ENCODE data around the gene SLC36A4. TPM values are rescaled to one million over a fixed set of nuclear protein-coding genes. Genes with fewer than 3 reads are reported as not detected.

Gene SLC36A4
- total and polyA plus RNA-seq, 2 of the 13 experiments (the other 11 are each of a cell fraction or from before 2014, with no cell fraction given): 7.3 to 9.5 TPM

DNA sequence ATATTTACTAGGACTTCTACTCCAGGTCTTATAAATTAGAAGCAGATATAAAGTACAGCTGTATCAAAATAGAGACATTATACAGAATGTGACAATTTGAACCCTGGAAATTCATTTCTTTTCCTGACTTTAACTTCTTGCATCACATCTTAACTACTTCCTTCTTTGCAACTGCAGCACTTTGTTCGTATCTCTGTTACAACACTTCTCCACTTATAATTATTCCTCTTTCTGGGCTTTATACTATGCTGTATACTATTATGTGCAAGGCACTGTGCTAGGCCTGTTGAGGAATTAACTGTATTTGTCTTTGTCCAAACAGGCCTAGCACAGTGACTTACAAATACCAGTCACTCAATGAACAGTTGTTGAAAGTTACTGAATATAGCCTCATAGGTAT lies 1.8 kb upstream of the SLC36A4 start (continued):
- TF ChIP-seq ZNF280B (CRISPR knock-in tag; IDR thresholded peaks at IDR 0.05; ENCODE audit: borderline replicate concordance): no peak

DNA sequence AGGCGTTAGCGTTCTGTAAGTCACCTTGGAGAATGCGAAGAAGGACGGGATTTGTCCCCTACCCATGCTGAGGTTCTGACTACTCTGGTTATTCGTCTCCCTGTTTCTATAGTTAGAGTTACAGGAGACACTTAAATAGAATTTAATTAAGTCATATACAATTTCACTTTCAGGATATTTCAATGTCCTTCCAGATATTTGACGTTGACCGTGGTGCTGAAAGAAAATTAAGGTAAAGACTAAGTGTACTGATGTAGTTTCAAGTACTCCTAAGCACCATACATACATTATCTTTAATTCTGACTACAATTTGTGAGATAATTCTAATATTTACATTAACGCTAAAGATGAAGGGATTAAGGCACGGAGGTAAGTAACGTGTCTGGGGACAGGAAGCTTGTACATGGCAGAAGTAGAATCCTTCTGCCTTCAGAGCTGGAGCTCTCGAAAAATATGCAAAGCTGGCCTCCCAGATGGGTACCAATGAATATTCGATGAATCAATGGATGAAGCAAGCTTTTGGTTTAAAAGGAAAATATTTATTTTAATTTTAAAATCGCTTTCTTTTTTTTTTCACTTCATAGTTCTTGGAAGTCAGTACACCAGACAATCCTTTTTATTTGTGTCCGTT lies 539 bp upstream of the SLC36A4 start:
- Histone ChIP-seq H3K9ac (ENCODE audit: insufficient read depth, low read depth, low read length) (peak overlapping the region; percentile 91; the same call in 1 of the 2 replicates), H3K4me1 (ENCODE audit: insufficient read depth, low read length) (peaks cover 16% of the 10 kb centered on the region), H3K9me3 (ENCODE audit: low read length) (no peaks in the 10 kb centered on the region), H3K4me3 (replicated peaks in 1 of 3; ENCODE audit: insufficient read depth in 1 of 3, low read depth in 2 of 3, low read length in 3 of 3) (peak overlapping the region; percentile 67 to 78 (median 77)), H3K79me2 (ENCODE audit: insufficient read depth, low read length) (peaks cover 14% of the 10 kb centered on the region), H4K20me1 (ENCODE audit: insufficient read depth, low read length) (no peaks in the 10 kb centered on the region), H3K27ac (ENCODE audit: extremely low read length, insufficient read depth, low read length) (no peak overlapping the region), H3K4me2 (ENCODE audit: low read depth, low read length) (peak overlapping the region; percentile 74), H2AFZ (ENCODE audit: low read length) (peak overlapping the region; percentile 61), H3K27me3 (ENCODE audit: control insufficient read depth in 1 of 2, insufficient read depth in 2 of 2, low read length in 2 of 2) (no peaks in the 10 kb centered on the region; a peak in 2 of 5 replicates), H3K36me3 (replicated peaks in 1 of 2; ENCODE audit: control insufficient read depth in 1 of 2, insufficient read depth in 2 of 2, low read length in 2 of 2) (no peaks in the 10 kb centered on the region)
- BruUV-seq (replicated peaks): no TSS peak
- POLR2A ChIA-PET: no interaction called here
- 30% methylated on average over 14 of the region's 14 CpGs for WGBS (ENCODE audit: low lambda C conversion rate)
- DNase-seq (ENCODE audit: low spot score) (no peak), FAIRE-seq (no peak), ATAC-seq (no peak)
- CTCF ChIA-PET (ENCODE audit: low intra/inter-chr PET ratio, low total read pairs): no interaction called here
- intact Hi-C loops (cut with micrococcal nuclease; ENCODE audit: unreplicated experiment): no loop called here
- TF ChIP-seq ZNF10 (CRISPR knock-in tag; IDR thresholded peaks at IDR 0.05; ENCODE audit: borderline replicate concordance, low read depth): no peak
- 0 out of 2 replicates have a peak, but pooled peaks have one; percentile 42 for TF ChIP-seq MIER2 (CRISPR knock-in tag; IDR thresholded peaks at IDR 0.05)
- peak; percentile 5; the same call in 1 of the 2 replicates for TF ChIP-seq SIX4 (CRISPR knock-in tag; IDR thresholded peaks at IDR 0.05)
- TF ChIP-seq JUND (CRISPR knock-in tag; IDR thresholded peaks at IDR 0.05): no peak
- TF ChIP-seq, protein P1, sequence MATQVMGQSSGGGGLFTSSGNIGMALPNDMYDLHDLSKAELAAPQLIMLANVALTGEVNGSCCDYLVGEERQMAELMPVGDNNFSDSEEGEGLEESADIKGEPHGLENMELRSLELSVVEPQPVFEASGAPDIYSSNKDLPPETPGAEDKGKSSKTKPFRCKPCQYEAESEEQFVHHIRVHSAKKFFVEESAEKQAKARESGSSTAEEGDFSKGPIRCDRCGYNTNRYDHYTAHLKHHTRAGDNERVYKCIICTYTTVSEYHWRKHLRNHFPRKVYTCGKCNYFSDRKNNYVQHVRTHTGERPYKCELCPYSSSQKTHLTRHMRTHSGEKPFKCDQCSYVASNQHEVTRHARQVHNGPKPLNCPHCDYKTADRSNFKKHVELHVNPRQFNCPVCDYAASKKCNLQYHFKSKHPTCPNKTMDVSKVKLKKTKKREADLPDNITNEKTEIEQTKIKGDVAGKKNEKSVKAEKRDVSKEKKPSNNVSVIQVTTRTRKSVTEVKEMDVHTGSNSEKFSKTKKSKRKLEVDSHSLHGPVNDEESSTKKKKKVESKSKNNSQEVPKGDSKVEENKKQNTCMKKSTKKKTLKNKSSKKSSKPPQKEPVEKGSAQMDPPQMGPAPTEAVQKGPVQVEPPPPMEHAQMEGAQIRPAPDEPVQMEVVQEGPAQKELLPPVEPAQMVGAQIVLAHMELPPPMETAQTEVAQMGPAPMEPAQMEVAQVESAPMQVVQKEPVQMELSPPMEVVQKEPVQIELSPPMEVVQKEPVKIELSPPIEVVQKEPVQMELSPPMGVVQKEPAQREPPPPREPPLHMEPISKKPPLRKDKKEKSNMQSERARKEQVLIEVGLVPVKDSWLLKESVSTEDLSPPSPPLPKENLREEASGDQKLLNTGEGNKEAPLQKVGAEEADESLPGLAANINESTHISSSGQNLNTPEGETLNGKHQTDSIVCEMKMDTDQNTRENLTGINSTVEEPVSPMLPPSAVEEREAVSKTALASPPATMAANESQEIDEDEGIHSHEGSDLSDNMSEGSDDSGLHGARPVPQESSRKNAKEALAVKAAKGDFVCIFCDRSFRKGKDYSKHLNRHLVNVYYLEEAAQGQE (IDR thresholded peaks at IDR 0.05; ENCODE audit: borderline replicate concordance in 1 of 2, low read depth in 1 of 2, low read length in 2 of 2): peak in 1 of 2 experiments; percentile 61; a peak in 3 of 4 replicates
- no peak for TF ChIP-seq ZNF468 (CRISPR knock-in tag; IDR thresholded peaks at IDR 0.05)
- no peak for TF ChIP-seq TCF7L2 (IDR thresholded peaks at IDR 0.05; ENCODE audit: low read depth, low read length)
- no peak for TF ChIP-seq PHB2 (IDR thresholded peaks at IDR 0.05; ENCODE audit: partially characterized antibody)
- no peak for TF ChIP-seq KAT7 (CRISPR knock-in tag; IDR thresholded peaks at IDR 0.05; ENCODE audit: borderline replicate concordance)
- in situ Hi-C loops (cut with HindIII; ENCODE audit: extremely low pct_ligation_motif_present, low pct_unique_long_range_greater_than_20kb): no loop called here

All from HepG2 (cell line).